Measurements from ENCODE around the gene CCDC85A. TPM values are rescaled to one million over a fixed set of nuclear protein-coding genes. Genes with fewer than 3 reads are reported as not detected.

The CCDC85A gene
- total RNA-seq, 1 experiment from 2014 or later: 0.10 TPM

DNA sequence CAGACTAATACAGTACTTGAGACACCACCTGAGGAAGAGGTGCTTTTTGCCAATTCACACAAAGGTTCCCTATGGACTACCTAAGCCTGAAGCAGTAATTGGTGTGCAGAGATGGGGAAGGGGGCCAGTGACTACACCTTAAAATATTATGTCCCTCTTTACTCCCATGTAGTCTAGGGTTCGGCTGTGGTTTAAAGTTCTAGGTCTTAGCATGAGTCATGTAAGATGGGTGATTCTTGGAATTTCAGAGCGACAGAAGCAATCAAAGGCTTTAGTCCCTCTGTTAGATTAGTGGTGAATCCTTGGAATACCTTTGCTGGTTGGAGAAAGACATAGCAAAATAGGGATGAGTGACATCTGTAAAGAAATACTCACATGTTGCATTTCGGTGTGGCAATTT lies 14.3 kb upstream of the CCDC85A start:
- Histone ChIP-seq H4K20me1 (ENCODE audit: insufficient read depth) (no peaks in the 10 kb centered on the region), H3K9me2 (ENCODE audit: insufficient read depth) (no peaks in the 10 kb centered on the region), H3K4me2 (ENCODE audit: low read length) (no peak overlapping the region), H3K4me1 (ENCODE audit: control insufficient read depth in 1 of 2, insufficient read depth in 2 of 2, low read length in 2 of 2) (no peaks in the 10 kb centered on the region), H3K9me3 (ENCODE audit: control insufficient read depth in 1 of 2, insufficient read depth in 1 of 2, low read depth in 1 of 2, low read length in 2 of 2) (no peaks in the 10 kb centered on the region), H3K27ac (ENCODE audit: low read depth, low read length) (no peak overlapping the region), H3K36me3 (ENCODE audit: control insufficient read depth in 1 of 2, insufficient read depth in 2 of 2, low read length in 2 of 2) (no peaks in the 10 kb centered on the region), H3K4me3 (replicated peaks in 1 of 2; ENCODE audit: low read depth in 1 of 2, low read length in 2 of 2) (no peak overlapping the region), H3K79me2 (ENCODE audit: insufficient read depth, low read length) (no peaks in the 10 kb centered on the region), H2AFZ (ENCODE audit: low read depth, low read length, poor library complexity, severe bottlenecking) (no peak overlapping the region), H3K9ac (ENCODE audit: low read length) (no peak overlapping the region), H3K27me3 (ENCODE audit: insufficient read depth, low read length) (no peaks in the 10 kb centered on the region)
- ATAC-seq: no peak
- RAD21 ChIA-PET (ENCODE audit: low non-redundant PET in 1 of 2, low total read pairs in 2 of 2, uncharacterized antibody in 2 of 2, unreplicated experiment in 2 of 2): no interaction called here
- CTCF ChIA-PET: no interaction called here
- DNase-seq (ENCODE audit: low read depth, low spot score): no peak
- no TSS peak for BruUV-seq (replicated peaks)
- TF ChIP-seq, protein P1, sequence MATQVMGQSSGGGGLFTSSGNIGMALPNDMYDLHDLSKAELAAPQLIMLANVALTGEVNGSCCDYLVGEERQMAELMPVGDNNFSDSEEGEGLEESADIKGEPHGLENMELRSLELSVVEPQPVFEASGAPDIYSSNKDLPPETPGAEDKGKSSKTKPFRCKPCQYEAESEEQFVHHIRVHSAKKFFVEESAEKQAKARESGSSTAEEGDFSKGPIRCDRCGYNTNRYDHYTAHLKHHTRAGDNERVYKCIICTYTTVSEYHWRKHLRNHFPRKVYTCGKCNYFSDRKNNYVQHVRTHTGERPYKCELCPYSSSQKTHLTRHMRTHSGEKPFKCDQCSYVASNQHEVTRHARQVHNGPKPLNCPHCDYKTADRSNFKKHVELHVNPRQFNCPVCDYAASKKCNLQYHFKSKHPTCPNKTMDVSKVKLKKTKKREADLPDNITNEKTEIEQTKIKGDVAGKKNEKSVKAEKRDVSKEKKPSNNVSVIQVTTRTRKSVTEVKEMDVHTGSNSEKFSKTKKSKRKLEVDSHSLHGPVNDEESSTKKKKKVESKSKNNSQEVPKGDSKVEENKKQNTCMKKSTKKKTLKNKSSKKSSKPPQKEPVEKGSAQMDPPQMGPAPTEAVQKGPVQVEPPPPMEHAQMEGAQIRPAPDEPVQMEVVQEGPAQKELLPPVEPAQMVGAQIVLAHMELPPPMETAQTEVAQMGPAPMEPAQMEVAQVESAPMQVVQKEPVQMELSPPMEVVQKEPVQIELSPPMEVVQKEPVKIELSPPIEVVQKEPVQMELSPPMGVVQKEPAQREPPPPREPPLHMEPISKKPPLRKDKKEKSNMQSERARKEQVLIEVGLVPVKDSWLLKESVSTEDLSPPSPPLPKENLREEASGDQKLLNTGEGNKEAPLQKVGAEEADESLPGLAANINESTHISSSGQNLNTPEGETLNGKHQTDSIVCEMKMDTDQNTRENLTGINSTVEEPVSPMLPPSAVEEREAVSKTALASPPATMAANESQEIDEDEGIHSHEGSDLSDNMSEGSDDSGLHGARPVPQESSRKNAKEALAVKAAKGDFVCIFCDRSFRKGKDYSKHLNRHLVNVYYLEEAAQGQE (IDR thresholded peaks at IDR 0.05; ENCODE audit: low read depth): no peak
- TF ChIP-seq POLR2A (IDR thresholded peaks at IDR 0.05; ENCODE audit: borderline replicate concordance, extremely low read depth, insufficient read depth, insufficient read length) (no peak), YY1 (IDR thresholded peaks at IDR 0.05; ENCODE audit: extremely low read depth, insufficient replicate concordance, low read depth, low read length) (no peak)
- TF ChIP-seq, protein P2, sequence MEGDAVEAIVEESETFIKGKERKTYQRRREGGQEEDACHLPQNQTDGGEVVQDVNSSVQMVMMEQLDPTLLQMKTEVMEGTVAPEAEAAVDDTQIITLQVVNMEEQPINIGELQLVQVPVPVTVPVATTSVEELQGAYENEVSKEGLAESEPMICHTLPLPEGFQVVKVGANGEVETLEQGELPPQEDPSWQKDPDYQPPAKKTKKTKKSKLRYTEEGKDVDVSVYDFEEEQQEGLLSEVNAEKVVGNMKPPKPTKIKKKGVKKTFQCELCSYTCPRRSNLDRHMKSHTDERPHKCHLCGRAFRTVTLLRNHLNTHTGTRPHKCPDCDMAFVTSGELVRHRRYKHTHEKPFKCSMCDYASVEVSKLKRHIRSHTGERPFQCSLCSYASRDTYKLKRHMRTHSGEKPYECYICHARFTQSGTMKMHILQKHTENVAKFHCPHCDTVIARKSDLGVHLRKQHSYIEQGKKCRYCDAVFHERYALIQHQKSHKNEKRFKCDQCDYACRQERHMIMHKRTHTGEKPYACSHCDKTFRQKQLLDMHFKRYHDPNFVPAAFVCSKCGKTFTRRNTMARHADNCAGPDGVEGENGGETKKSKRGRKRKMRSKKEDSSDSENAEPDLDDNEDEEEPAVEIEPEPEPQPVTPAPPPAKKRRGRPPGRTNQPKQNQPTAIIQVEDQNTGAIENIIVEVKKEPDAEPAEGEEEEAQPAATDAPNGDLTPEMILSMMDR (IDR thresholded peaks at IDR 0.05 in 2 of 3, conservative IDR thresholded peaks at IDR 0.05 in 1 of 3; ENCODE audit: borderline replicate concordance in 1 of 3, insufficient read depth in 1 of 3, low read depth in 2 of 3, low read length in 2 of 3): no peak
- intact Hi-C loops (cut with micrococcal nuclease): no loop called here
- POLR2A ChIA-PET: no interaction called here

All from HCT116 (cell line).